ENCODE data around the gene OSCAR.
A peak's percentile ranks its signal among the peaks of the same experiment; 100 is the strongest.
"Not testable (repeated sequence)": the region's sequence is repeated elsewhere in the genome, so short reads cannot be mapped to it uniquely, and the experiment has no call there.

Gene OSCAR

GRCh38 chr19:54124393-54124792 lies 23.8 kb upstream of the OSCAR start:
- no peak for DNase-seq

GRCh38 chr19:54123682-54124081 lies 23.1 kb upstream of the OSCAR start:
- DNase-seq: no peak

- DNase-seq: no peak
Observed at GRCh38 chr19:54121259-54121658, 20.7 kb upstream of the OSCAR start.

- peak; percentile 86 for DNase-seq
Observed at GRCh38 chr19:54115109-54116063, 14.8 kb upstream of the OSCAR start, which contains the start of the genes PRPF31 and TFPT. Gene PRPF31, plus strand, starts transcription at chr19:54115754. Its CDS starts 2,525 bp downstream, at chr19:54118279. Gene TFPT, minus strand, starts transcription at chr19:54115657. Its CDS starts 388 bp downstream, at chr19:54115269.

GRCh38 chr19:54114340-54115108 lies 13.9 kb upstream of the OSCAR start:
- DNase-seq: no peak

- no peak for DNase-seq
Observed at GRCh38 chr19:54109651-54110050, 9.0 kb upstream of the OSCAR start.

- no peak for DNase-seq
Observed at GRCh38 chr19:54108496-54108895, 7.9 kb upstream of the OSCAR start.

GRCh38 chr19:54107876-54108490 lies 7.4 kb upstream of the OSCAR start:
- no peak for DNase-seq

- no peak for DNase-seq
Observed at GRCh38 chr19:54106716-54107115, 6.1 kb upstream of the OSCAR start.

GRCh38 chr19:54105796-54106195 lies 5.2 kb upstream of the OSCAR start:
- DNase-seq: no peak

- DNase-seq: no peak
Observed at GRCh38 chr19:54104998-54105715, 4.6 kb upstream of the OSCAR start.

- DNase-seq: peak; percentile 97
Observed at GRCh38 chr19:54102421-54103169, 2.0 kb upstream of the OSCAR start, which contains the start of gene NDUFA3. Gene NDUFA3, plus strand, starts transcription at chr19:54102855. Its CDS starts 24 bp downstream, at chr19:54102879.

- DNase-seq: not testable (repeated sequence)
Observed at GRCh38 chr19:54099903-54100255, 724 bp downstream of the OSCAR start.

GRCh38 chr19:54099190-54099902 lies 1.3 kb downstream of the OSCAR start:
- DNase-seq: no peak

GRCh38 chr19:54096617-54097106 lies 3.9 kb downstream of the OSCAR start:
- DNase-seq: no peak

- DNase-seq: not testable (repeated sequence)
Observed at GRCh38 chr19:54095859-54096616, 4.6 kb downstream of the OSCAR start.

- no peak for DNase-seq
Observed at GRCh38 chr19:54095136-54095858, 5.3 kb downstream of the OSCAR start.

- no peak for DNase-seq
Observed at GRCh38 chr19:54094426-54095000, 6.1 kb downstream of the OSCAR start.

GRCh38 chr19:54084410-54084809 lies 16.2 kb downstream of the OSCAR start:
- DNase-seq: no peak

Data from T1000 (cell line).